Testis (tissue), 3 donors: ENCODE measurements around the gene DCTN1. TPM values are rescaled to one million over a fixed set of nuclear protein-coding genes. Genes with fewer than 3 reads are reported as not detected.
A peak's percentile ranks its signal among the peaks of the same experiment; 100 is the strongest.

ENCODE experiments used
- DNase-seq: peaks from one replicate; pipeline ENCODE4 v3.0.0-alpha.2; 2019
- H3K27ac ChIP-seq, 2 donors: fragments of 200-600 bp; sonication (generic); one replicate each; pipeline ENCODE4 v1.5.1; 2019
- H3K27me3 ChIP-seq: fragments of 200-600 bp; sonication (generic); one replicate; pipeline ENCODE4 v1.5.1; 2019
- H3K36me3 ChIP-seq: fragments of 200-600 bp; sonication (generic); one replicate; pipeline ENCODE4 v1.5.1; 2017; ENCODE audit warnings: low read depth; ENCODE audit errors: missing control alignments
- H3K4me1 ChIP-seq: fragments of 200-600 bp; sonication (generic); one replicate; pipeline ENCODE4 v1.5.1; 2019
- H3K4me3 ChIP-seq, 2 donors: fragments of 200-600 bp; sonication (generic); one replicate each; pipeline ENCODE4 v1.5.1; 2017 to 2019
- H3K9me3 ChIP-seq: fragments of 200-600 bp; sonication (generic); one replicate; pipeline ENCODE4 v1.5.1; 2017
- CTCF ChIP-seq, 3 experiments: fragments of 450-650 bp in 2 of 3; fragments of 200-600 bp in 1 of 3; sonication (generic) in 1 of 3; IDR thresholded peaks; one replicate each; pipeline ENCODE4 v1.5.1; 2016 to 2019; ENCODE audit warnings: antibody characterized with exemption in 3 of 3, mild to moderate bottlenecking in 2 of 3, moderate library complexity in 1 of 3
- POLR2A ChIP-seq: fragments of 450-650 bp; IDR thresholded peaks from one replicate; pipeline ENCODE4 v1.6.1; 2017; ENCODE audit warnings: antibody characterized with exemption, mild to moderate bottlenecking, moderate library complexity
- WGBS, 2 donors: methylation state at CpG; one replicate each; pipeline ENCODE4 v1.1.5; 2018; 5-methylcytosine and 5-hydroxymethylcytosine counted together
- intact Hi-C: fragments of 100-400 bp; cut with DNase I; formaldehyde crosslinking; loops from one replicate; pipeline ENCODE4 v1.15.1; 2023; ENCODE audit warnings: low total_unique reads
- polyA plus RNA-seq: library from polyadenylated mRNA; stranded (reverse); fragments of 350-450 nt; fragmentation: Illumina TruSeq; extraction: RNeasy Lipid Tissue Mini Kit (QIAGEN cat#74804); gene quantifications from one replicate; pipeline ENCODE4 v1.2.3, GENCODE V29; 2014; ENCODE audit warnings: low read depth, low replicate concordance; ENCODE audit not compliant: insufficient read depth
- total RNA-seq, 2 donors: library from RNA; depleted of rRNA; stranded (reverse); fragments of >200 nt; gene quantifications; one replicate each; pipeline ENCODE4 v1.2.3, GENCODE V29; 2016

The DCTN1 gene
- total and polyA plus RNA-seq, 3 donors from 2014 or later: 277 to 403 (median 321) TPM

GRCh38 chr2:74378007-74378406, 2.1 kb downstream of the DCTN1 start:
- 94 to 96% methylated on average over 10 of the region's 10 CpGs for WGBS, 2 donors
- no peak for TF ChIP-seq CTCF (IDR thresholded peaks at IDR 0.05)
- no peak for TF ChIP-seq POLR2A
- no peak overlapping the region for H3K27ac ChIP-seq
- DNase-seq: no peak
- H3K4me1 ChIP-seq: peaks cover 29% of the 10 kb centered on the region
- no peaks in the 10 kb centered on the region for H3K27me3 ChIP-seq
- H3K36me3 ChIP-seq: no peaks in the 10 kb centered on the region
- intact Hi-C loops: no loop called here
- no peaks in the 10 kb centered on the region for H3K9me3 ChIP-seq
- H3K4me3 ChIP-seq: no peak overlapping the region

- 84 to 98% methylated on average over 1 to 2 of the region's 2 CpGs for WGBS, 2 donors
- intact Hi-C loops: no loop called here
- Histone ChIP-seq H3K36me3 (peaks cover 3% of the 10 kb centered on the region), H3K9me3 (no peaks in the 10 kb centered on the region), H3K27me3 (no peaks in the 10 kb centered on the region), H3K4me3 (no peak overlapping the region), H3K4me1 (peaks cover 29% of the 10 kb centered on the region), H3K27ac (no peak overlapping the region)
- DNase-seq: no peak
- TF ChIP-seq CTCF (IDR thresholded peaks at IDR 0.05) (no peak), POLR2A (no peak)
These were observed 4.3 kb downstream of the DCTN1 start for GRCh38 chr2:74375838-74376237.

GRCh38 chr2:74374509-74375205, 5.5 kb downstream of the DCTN1 start:
- H3K4me3 ChIP-seq: peak overlapping the region; percentile 29 to 55
- peak overlapping the region; percentile 69 to 79 for H3K27ac ChIP-seq
- 62 to 71% methylated on average over 13 to 19 of the region's 19 CpGs for WGBS, 2 donors
- H3K27me3 ChIP-seq: no peaks in the 10 kb centered on the region
- peak; percentile 83 for TF ChIP-seq POLR2A
- no peak for TF ChIP-seq CTCF (IDR thresholded peaks at IDR 0.05)
- H3K4me1 ChIP-seq: peaks cover 19% of the 10 kb centered on the region
- intact Hi-C loops: no loop called here
- no peaks in the 10 kb centered on the region for H3K9me3 ChIP-seq
- H3K36me3 ChIP-seq: peaks cover 5% of the 10 kb centered on the region
- DNase-seq: peak; percentile 94

GRCh38 chr2:74373985-74374384, 6.1 kb downstream of the DCTN1 start:
- no peak for TF ChIP-seq CTCF (IDR thresholded peaks at IDR 0.05)
- no peak for TF ChIP-seq POLR2A
- H3K36me3 ChIP-seq: peaks cover 5% of the 10 kb centered on the region
- intact Hi-C loops: no loop called here

GRCh38 chr2:74373221-74373676, 6.9 kb downstream of the DCTN1 start:
- intact Hi-C loops: no loop called here
- Histone ChIP-seq H3K36me3 (peaks cover 6% of the 10 kb centered on the region), H3K27ac (peak overlapping the region; percentile 69 to 79), H3K4me1 (peaks cover 10% of the 10 kb centered on the region), H3K4me3 (peak overlapping the region; percentile 29 to 55), H3K9me3 (no peaks in the 10 kb centered on the region), H3K27me3 (no peaks in the 10 kb centered on the region)
- TF ChIP-seq CTCF (IDR thresholded peaks at IDR 0.05) (no peak), POLR2A (no peak)
- 24 to 49% methylated on average over 5 of the region's 5 CpGs for WGBS, 2 donors
- DNase-seq: peak; percentile 94

More at GRCh38 chr2:74373985-74374384, 6.1 kb downstream of the DCTN1 start:
- 54 to 76% methylated on average over 6 to 8 of the region's 8 CpGs for WGBS, 2 donors
- Histone ChIP-seq H3K9me3 (no peaks in the 10 kb centered on the region), H3K4me1 (peaks cover 12% of the 10 kb centered on the region), H3K4me3 (peak overlapping the region; percentile 29 to 55), H3K27me3 (no peaks in the 10 kb centered on the region), H3K27ac (peak overlapping the region; percentile 69 to 79)
- DNase-seq: no peak
